Pons (tissue), 1 donor: ENCODE results near the gene SLC10A2.
A peak's percentile ranks its signal among the peaks of the same experiment; 100 is the strongest.

Experiments
- DNase-seq: peaks from one replicate; pipeline ENCODE4 v3.0.0-alpha.2; 2016; ENCODE audit warnings: low spot score

Gene SLC10A2

GRCh38 chr13:103044056-103044455, 22.2 kb downstream of the SLC10A2 start:
- DNase-seq: no peak

GRCh38 chr13:103040006-103040405, 26.2 kb downstream of the SLC10A2 start:
- no peak for DNase-seq

- no peak for DNase-seq
These were observed 27.0 kb downstream of the SLC10A2 start for GRCh38 chr13:103039183-103039582.

- DNase-seq: no peak
These were observed 29.9 kb downstream of the SLC10A2 start for GRCh38 chr13:103036268-103036667.

GRCh38 chr13:103033999-103034398, 32.2 kb downstream of the SLC10A2 start:
- no peak for DNase-seq

GRCh38 chr13:103031332-103031873, 34.8 kb downstream of the SLC10A2 start:
- DNase-seq: no peak

- no peak for DNase-seq
These were observed 35.4 kb downstream of the SLC10A2 start for GRCh38 chr13:103030776-103031175.

GRCh38 chr13:103029798-103030197, 36.4 kb downstream of the SLC10A2 start:
- DNase-seq: no peak

GRCh38 chr13:103022336-103022735, 43.9 kb downstream of the SLC10A2 start:
- no peak for DNase-seq

GRCh38 chr13:103018556-103018955, 47.7 kb downstream of the SLC10A2 start:
- DNase-seq: no peak

- DNase-seq: no peak
These were observed 53.6 kb downstream of the SLC10A2 start for GRCh38 chr13:103012646-103013045.

GRCh38 chr13:103009051-103009840, 57.0 kb downstream of the SLC10A2 start:
- DNase-seq: no peak

GRCh38 chr13:103007427-103007762, 58.8 kb downstream of the SLC10A2 start:
- DNase-seq: no peak

- DNase-seq: peak; percentile 1
These were observed 59.4 kb downstream of the SLC10A2 start for GRCh38 chr13:103006641-103007426.

GRCh38 chr13:103004661-103005345, 61.4 kb downstream of the SLC10A2 start:
- no peak for DNase-seq

GRCh38 chr13:103003631-103004030, 62.6 kb downstream of the SLC10A2 start:
- no peak for DNase-seq

- no peak for DNase-seq
These were observed 63.9 kb downstream of the SLC10A2 start for GRCh38 chr13:103002279-103002678.

GRCh38 chr13:103000157-103000556, 66.1 kb downstream of the SLC10A2 start:
- no peak for DNase-seq

- no peak for DNase-seq
These were observed 66.7 kb downstream of the SLC10A2 start for GRCh38 chr13:102999499-102999898.
